Astrocyte (in vitro differentiated cells and primary cell): ENCODE results near the gene INSYN1. TPM values are rescaled to one million over a fixed set of nuclear protein-coding genes. Genes with fewer than 3 reads are reported as not detected.

Experiments
- DNase-seq: peaks from one replicate; pipeline ENCODE4 v3.0.0-alpha.2; 2010; ENCODE audit warnings: low read depth
- FAIRE-seq: peaks from 2 replicates; lab custom pipeline; 2011; peaks lifted over from hg19 to GRCh38; lab: Jason Lieb, UNC
- H2AFZ ChIP-seq: 2 replicates; pipeline ENCODE4 v1.6.0; 2012; ENCODE audit warnings: low read depth, low read length, inconsistent platforms
- H3K27ac ChIP-seq: 2 replicates; pipeline ENCODE4 v1.5.1; 2011; ENCODE audit warnings: low read depth, low read length, inconsistent platforms
- H3K27me3 ChIP-seq: 2 replicates; pipeline ENCODE4 v1.6.0; 2011; ENCODE audit warnings: low read length, inconsistent platforms; ENCODE audit not compliant: insufficient read depth
- H3K36me3 ChIP-seq: 2 replicates; pipeline ENCODE4 v1.5.1; 2011; ENCODE audit warnings: low read length, inconsistent platforms; ENCODE audit not compliant: insufficient read depth
- H3K4me1 ChIP-seq: 2 replicates; pipeline ENCODE4 v1.5.1; 2011; ENCODE audit warnings: low read length, inconsistent platforms; ENCODE audit not compliant: insufficient read depth
- H3K4me2 ChIP-seq: 2 replicates; pipeline ENCODE4 v1.6.0; 2012; ENCODE audit warnings: low read length, inconsistent platforms
- H3K4me3 ChIP-seq: 2 replicates; pipeline ENCODE4 v1.5.1; 2011; ENCODE audit warnings: low read depth, mild to moderate bottlenecking, low read length, inconsistent platforms; ENCODE audit not compliant: insufficient read depth
- H3K79me2 ChIP-seq: 2 replicates; pipeline ENCODE4 v1.6.0; 2012; ENCODE audit warnings: mild to moderate bottlenecking, low read length, inconsistent platforms; ENCODE audit not compliant: insufficient read depth
- H3K9ac ChIP-seq: 2 replicates; pipeline ENCODE4 v1.6.0; 2012; ENCODE audit warnings: mild to moderate bottlenecking, low read length, inconsistent platforms
- H3K9me3 ChIP-seq: 2 replicates; pipeline ENCODE4 v1.5.1; 2012; ENCODE audit warnings: low read depth, mild to moderate bottlenecking, low read length, inconsistent platforms; ENCODE audit not compliant: insufficient read depth
- H4K20me1 ChIP-seq: 2 replicates; pipeline ENCODE4 v1.6.0; 2012; ENCODE audit warnings: low read length, inconsistent platforms; ENCODE audit not compliant: insufficient read depth
- H3K27ac Mint-ChIP-seq: one replicate; pipeline ENCODE4 v1.8.0; 2021; ENCODE audit warnings: mild to moderate bottlenecking, mixed read lengths; ENCODE audit not compliant: unreplicated experiment
- H3K27me3 Mint-ChIP-seq: one replicate; pipeline ENCODE4 v1.8.0; 2021; ENCODE audit warnings: low read depth, mixed read lengths; ENCODE audit not compliant: unreplicated experiment
- H3K36me3 Mint-ChIP-seq: one replicate; pipeline ENCODE4 v1.8.0; 2021; ENCODE audit warnings: low read depth, mixed read lengths; ENCODE audit not compliant: unreplicated experiment
- H3K4me1 Mint-ChIP-seq: one replicate; pipeline ENCODE4 v1.8.0; 2021; ENCODE audit warnings: low read depth, mixed read lengths; ENCODE audit not compliant: unreplicated experiment
- H3K4me3 Mint-ChIP-seq: one replicate; pipeline ENCODE4 v1.8.0; 2021; ENCODE audit warnings: mild to moderate bottlenecking, moderate library complexity, mixed read lengths; ENCODE audit not compliant: unreplicated experiment
- H3K9me3 Mint-ChIP-seq: one replicate; pipeline ENCODE4 v1.8.0; 2021; ENCODE audit warnings: mild to moderate bottlenecking, mixed read lengths; ENCODE audit not compliant: unreplicated experiment
- CTCF ChIP-seq: IDR thresholded peaks from 2 replicates; pipeline ENCODE4 v1.5.1; 2011; ENCODE audit warnings: low read depth, mild to moderate bottlenecking, inconsistent platforms, low read length, moderate library complexity; ENCODE audit not compliant: insufficient read depth
- EZH2 ChIP-seq: IDR thresholded peaks from 2 replicates; pipeline ENCODE4 v1.6.1; 2012; ENCODE audit warnings: mild to moderate bottlenecking, low read length, inconsistent platforms; ENCODE audit not compliant: insufficient read depth
- total RNA-seq: library from RNA; stranded (reverse); gene quantifications from 2 replicates; pipeline ENCODE4 v1.2.1, GENCODE V29; 2021

Gene INSYN1
- total RNA-seq, 1 donor from 2014 or later, result 5.2 TPM

- no peaks in the 10 kb centered on the region for H3K9me3 ChIP-seq
- no peak overlapping the region for H3K9ac ChIP-seq
- Mint-ChIP-seq H3K27me3 (peaks cover 63% of the 10 kb centered on the region), H3K9me3 (no peaks in the 10 kb centered on the region), H3K27ac (no peak overlapping the region), H3K36me3 (peaks cover 1% of the 10 kb centered on the region), H3K4me1 (no peaks in the 10 kb centered on the region), H3K4me3 (no peak overlapping the region)
- H3K27me3 ChIP-seq, result peaks cover 2% of the 10 kb centered on the region
- no peak overlapping the region for H3K4me2 ChIP-seq
- no peaks in the 10 kb centered on the region for H3K79me2 ChIP-seq
- DNase-seq, result no peak
- no peak overlapping the region for H3K27ac ChIP-seq
- TF ChIP-seq CTCF, result no peak
- no peak for TF ChIP-seq EZH2
- H3K36me3 ChIP-seq, result no peaks in the 10 kb centered on the region
- no peaks in the 10 kb centered on the region for H3K4me1 ChIP-seq
- no peaks in the 10 kb centered on the region for H4K20me1 ChIP-seq
- no peak for FAIRE-seq
- no peak overlapping the region for H2AFZ ChIP-seq
- H3K4me3 ChIP-seq, result no peak overlapping the region
Observed at GRCh38 chr15:73789521-73790240, 36.5 kb upstream of the INSYN1 start.

- H3K27ac Mint-ChIP-seq, result no peak overlapping the region
Observed at GRCh38 chr15:73787621-73788020, 34.5 kb upstream of the INSYN1 start.

More at GRCh38 chr15:73787621-73788020, 34.5 kb upstream of the INSYN1 start:
- H3K4me1 Mint-ChIP-seq, result no peaks in the 10 kb centered on the region
- H4K20me1 ChIP-seq, result no peaks in the 10 kb centered on the region
- no peak overlapping the region for H3K4me3 ChIP-seq
- no peak overlapping the region for H3K4me3 Mint-ChIP-seq
- H3K27me3 Mint-ChIP-seq, result peaks cover 70% of the 10 kb centered on the region
- no peak overlapping the region for H3K4me2 ChIP-seq
- H3K79me2 ChIP-seq, result no peaks in the 10 kb centered on the region
- peaks cover 2% of the 10 kb centered on the region for H3K27me3 ChIP-seq
- H3K36me3 ChIP-seq, result no peaks in the 10 kb centered on the region
- no peaks in the 10 kb centered on the region for H3K9me3 Mint-ChIP-seq
- DNase-seq (no peak), FAIRE-seq (no peak)
- TF ChIP-seq EZH2, result no peak
- no peak for TF ChIP-seq CTCF
- peaks cover 1% of the 10 kb centered on the region for H3K36me3 Mint-ChIP-seq
- H3K27ac ChIP-seq, result no peak overlapping the region
- no peak overlapping the region for H3K9ac ChIP-seq
- no peaks in the 10 kb centered on the region for H3K9me3 ChIP-seq
- no peaks in the 10 kb centered on the region for H3K4me1 ChIP-seq
- H2AFZ ChIP-seq, result no peak overlapping the region
